Fibroblast of lung (primary cell): ENCODE measurements around the gene PHLDA2. TPM values are rescaled to one million over a fixed set of nuclear protein-coding genes. Genes with fewer than 3 reads are reported as not detected.

Source experiments
- DNase-seq, 2 donors: peaks; one replicate each; pipeline versions ENCODE4 v3.0.0 to v3.0.0-alpha.2; 2010; ENCODE audit warnings: low read depth in 2 of 2
- H2AFZ ChIP-seq: 2 replicates; pipeline ENCODE4 v1.5.1; 2012; ENCODE audit warnings: low read length, control low read depth, inconsistent platforms
- H3K27ac ChIP-seq: 2 replicates; pipeline ENCODE4 v1.5.1; 2011; ENCODE audit warnings: low read length, control low read depth; ENCODE audit not compliant: insufficient read depth
- H3K27me3 ChIP-seq: 2 replicates; pipeline ENCODE4 v1.5.1; 2011; ENCODE audit warnings: mild to moderate bottlenecking, low read length; ENCODE audit not compliant: control insufficient read depth, insufficient read depth
- H3K36me3 ChIP-seq: 2 replicates; pipeline ENCODE4 v1.5.1; 2011; ENCODE audit warnings: low read length; ENCODE audit not compliant: control insufficient read depth, insufficient read depth
- H3K4me1 ChIP-seq: 2 replicates; pipeline ENCODE4 v1.5.1; 2011; ENCODE audit warnings: low read length; ENCODE audit not compliant: control insufficient read depth, insufficient read depth; ENCODE audit errors: extremely low read depth
- H3K4me2 ChIP-seq: 2 replicates; pipeline ENCODE4 v1.5.1; 2011; ENCODE audit warnings: low read length, control low read depth; ENCODE audit not compliant: insufficient read depth; ENCODE audit errors: extremely low read depth
- H3K4me3 ChIP-seq, 4 experiments: fragments of 200-600 bp in 1 of 4; sonication (generic) in 1 of 4; replicated peaks in 1 of 4; 2 replicates each; pipeline ENCODE4 v1.5.1; 2011 to 2016; ENCODE audit warnings: low read length in 4 of 4, low read depth in 3 of 4, mild to moderate bottlenecking in 3 of 4, control low read depth in 2 of 4, inconsistent platforms in 1 of 4, mixed read lengths in 1 of 4; ENCODE audit not compliant: insufficient read depth in 1 of 4; ENCODE audit errors: control extremely low read depth in 1 of 4
- H3K79me2 ChIP-seq: 2 replicates; pipeline ENCODE4 v1.5.1; 2012; ENCODE audit warnings: mild to moderate bottlenecking, low read length, inconsistent platforms; ENCODE audit not compliant: control insufficient read depth, insufficient read depth
- H3K9ac ChIP-seq: 2 replicates; pipeline ENCODE4 v1.5.1; 2011; ENCODE audit warnings: mild to moderate bottlenecking, low read length, control low read depth; ENCODE audit not compliant: insufficient read depth
- H3K9me3 ChIP-seq: 2 replicates; pipeline ENCODE4 v1.5.1; 2012; ENCODE audit warnings: low read depth, low read length; ENCODE audit not compliant: control insufficient read depth, insufficient read depth
- H4K20me1 ChIP-seq: 2 replicates; pipeline ENCODE4 v1.5.1; 2011; ENCODE audit warnings: low read length; ENCODE audit not compliant: control insufficient read depth, insufficient read depth; ENCODE audit errors: extremely low read depth
- CTCF ChIP-seq, 2 donors: IDR thresholded peaks in 1 of 2; conservative IDR thresholded peaks in 1 of 2; 1 replicate in 1 of 2; 2 replicates in 1 of 2; pipeline ENCODE4 v1.5.1; 2011 to 2012; ENCODE audit warnings: low read length in 2 of 2, control low read depth in 1 of 2, inconsistent platforms in 1 of 2, low read depth in 1 of 2, mild to moderate bottlenecking in 1 of 2
- EZH2 ChIP-seq: IDR thresholded peaks from 2 replicates; pipeline ENCODE4 v1.5.1; 2012; ENCODE audit warnings: low read length, control low read depth, mild to moderate bottlenecking; ENCODE audit errors: missing control alignments
- polyA plus RNA-seq, 2 donors: library from polyadenylated mRNA; depleted of rRNA in 1 of 2; stranded (reverse) in 1 of 2; unstranded in 1 of 2; fragments of >200 nt; gene quantifications; 2 replicates each; pipeline ENCODE4 v1.2.1, GENCODE V29; 2011 to 2012; ENCODE audit warnings: missing spikeins in 1 of 2
- total RNA-seq: library from RNA; depleted of rRNA; stranded (reverse); fragments of >200 nt; gene quantifications from 2 replicates; pipeline ENCODE4 v1.2.1, GENCODE V29; 2014

The PHLDA2 gene
- total and polyA plus RNA-seq, 2 donors (not counting 1 experiment from before 2014, with no cell fraction given): 6.8 to 16.2 TPM

- Histone ChIP-seq H2AFZ (no peak overlapping the region), H3K4me2 (no peak overlapping the region), H3K4me3 (no peak overlapping the region), H3K27ac (no peak overlapping the region), H3K27me3 (no peaks in the 10 kb centered on the region), H3K79me2 (no peaks in the 10 kb centered on the region), H3K36me3 (no peaks in the 10 kb centered on the region), H3K9ac (no peak overlapping the region), H3K4me1 (no peaks in the 10 kb centered on the region), H4K20me1 (no peaks in the 10 kb centered on the region), H3K9me3 (no peaks in the 10 kb centered on the region)
- TF ChIP-seq CTCF (conservative IDR thresholded peaks at IDR 0.05 in 1 of 2, IDR thresholded peaks at IDR 0.05 in 1 of 2; ENCODE audit: low read depth in 1 of 2, low read length in 2 of 2): no peak
- no peak for TF ChIP-seq EZH2
- no peak for DNase-seq
These were observed 8.0 kb downstream of the PHLDA2 start for GRCh38 chr11:2921261-2921660.

GRCh38 chr11:2920343-2920742, 8.9 kb downstream of the PHLDA2 start:
- Histone ChIP-seq H3K79me2 (no peaks in the 10 kb centered on the region), H3K9me3 (no peaks in the 10 kb centered on the region), H2AFZ (no peak overlapping the region), H3K27ac (no peak overlapping the region), H3K27me3 (no peaks in the 10 kb centered on the region), H3K36me3 (no peaks in the 10 kb centered on the region), H4K20me1 (no peaks in the 10 kb centered on the region), H3K9ac (no peak overlapping the region), H3K4me3 (no peak overlapping the region), H3K4me1 (no peaks in the 10 kb centered on the region), H3K4me2 (no peak overlapping the region)
- no peak for DNase-seq
- no peak for TF ChIP-seq EZH2
- no peak for TF ChIP-seq CTCF (conservative IDR thresholded peaks at IDR 0.05 in 1 of 2, IDR thresholded peaks at IDR 0.05 in 1 of 2; ENCODE audit: low read depth in 1 of 2, low read length in 2 of 2)

DNA sequence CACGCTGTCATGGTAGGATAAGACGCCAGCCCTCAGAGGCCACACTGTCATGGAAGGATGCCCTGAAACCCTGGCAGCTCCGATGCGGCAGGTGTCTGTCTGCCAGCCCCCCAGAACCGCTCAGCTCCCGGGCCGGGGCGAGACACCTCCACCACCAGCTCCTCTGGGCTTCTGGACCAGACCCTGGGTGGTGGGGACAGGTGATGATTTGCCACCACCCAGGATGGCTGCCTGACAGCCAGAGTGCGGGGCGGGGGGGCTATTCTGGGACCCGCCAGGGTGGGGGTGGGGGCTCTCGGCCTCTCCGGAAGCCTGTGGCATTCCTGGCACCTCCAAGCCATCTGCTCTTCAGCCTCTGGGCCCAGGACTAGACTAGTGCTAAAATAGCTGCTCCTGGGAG, 9.4 kb downstream of the PHLDA2 start:
- DNase-seq: no peak
- no peak overlapping the region for H2AFZ ChIP-seq
- no peaks in the 10 kb centered on the region for H3K27me3 ChIP-seq
- no peak overlapping the region for H3K9ac ChIP-seq
- no peaks in the 10 kb centered on the region for H3K36me3 ChIP-seq
- no peak overlapping the region for H3K4me2 ChIP-seq
- H3K9me3 ChIP-seq: no peaks in the 10 kb centered on the region
- H3K4me1 ChIP-seq: no peaks in the 10 kb centered on the region
- no peaks in the 10 kb centered on the region for H4K20me1 ChIP-seq
- TF ChIP-seq EZH2 (no peak), CTCF (conservative IDR thresholded peaks at IDR 0.05 in 1 of 2, IDR thresholded peaks at IDR 0.05 in 1 of 2; ENCODE audit: low read depth in 1 of 2, low read length in 2 of 2) (no peak)
- H3K79me2 ChIP-seq: no peaks in the 10 kb centered on the region
- H3K4me3 ChIP-seq: no peak overlapping the region
- no peak overlapping the region for H3K27ac ChIP-seq
